HCT116 (cell line): ENCODE measurements around the gene NCAPD3. TPM values are rescaled to one million over a fixed set of nuclear protein-coding genes. Genes with fewer than 3 reads are reported as not detected.
A peak's percentile ranks its signal among the peaks of the same experiment; 100 is the strongest.

ENCODE experiments used
- ATAC-seq: fragments of 200-7000 bp; cut with Tn5 transposase; 2 replicates; pipeline ENCODE4 v1.9.1; 2020; ENCODE audit warnings: mild to moderate bottlenecking, moderate library complexity
- BruUV-seq: library from RNA; stranded (reverse); fragments of 400-500 nt; replicated peaks from 2 replicates; lab custom pipeline; 2021; lab: Mats Ljungman, UMichigan
- CTCF ChIA-PET: fragments of 300-600 bp; sonication (Branson Sonifier 250); formaldehyde crosslinking; loops from one replicate; lab custom pipeline; 2021; ENCODE audit warnings: antibody characterized with exemption; lab: Charles Lee
- POLR2A ChIA-PET: fragments of 300-600, 350-600 bp; sonication (Branson Sonifier 250); formaldehyde crosslinking; loops from one replicate; lab custom pipeline; 2021; ENCODE audit warnings: antibody characterized with exemption; lab: Charles Lee
- RAD21 ChIA-PET, 2 experiments: fragments of 300-600 bp; sonication (Branson Sonifier 250); formaldehyde crosslinking; loops; one replicate each; lab custom pipeline; 2023; ENCODE audit warnings: low total read pairs in 2 of 2; ENCODE audit not compliant: uncharacterized antibody in 2 of 2, unreplicated experiment in 2 of 2, low non-redundant PET in 1 of 2; lab: Charles Lee
- DNase-seq: peaks from one replicate; pipeline ENCODE4 v3.0.0-alpha.2; 2010; ENCODE audit warnings: low read depth, low spot score
- H2AFZ ChIP-seq: fragments of 200-600 bp; shearing (Covaris generic), sonication (generic); 2 replicates; pipeline ENCODE4 v1.6.1; 2017; ENCODE audit warnings: low read depth, mixed run types, mixed read lengths, antibody characterized with exemption, low read length; ENCODE audit not compliant: poor library complexity, severe bottlenecking
- H3K27ac ChIP-seq: 2 replicates; pipeline ENCODE4 v1.5.1; 2012; ENCODE audit warnings: low read depth, low read length
- H3K27me3 ChIP-seq: fragments of 200-600 bp; sonication (generic); 2 replicates; pipeline ENCODE4 v1.6.1; 2016; ENCODE audit warnings: mixed run types, low read length, mixed read lengths; ENCODE audit not compliant: insufficient read depth
- H3K36me3 ChIP-seq, 2 experiments: fragments of 200-500 bp in 1 of 2; fragments of 200-600 bp in 1 of 2; sonication (Bioruptor generic) in 1 of 2; sonication (generic) in 1 of 2; 2 replicates each; pipeline versions ENCODE4 v1.5.1 to v1.6.1; 2014 to 2016; ENCODE audit warnings: low read length in 2 of 2, inconsistent platforms in 1 of 2, mixed read lengths in 1 of 2, mixed run types in 1 of 2; ENCODE audit not compliant: insufficient read depth in 2 of 2, control insufficient read depth in 1 of 2
- H3K4me1 ChIP-seq, 2 experiments: fragments of 200-600 bp in 1 of 2; sonication (generic) in 1 of 2; 2 replicates each; pipeline versions ENCODE4 v1.5.1 to v1.6.1; 2012 to 2017; ENCODE audit warnings: low read length in 2 of 2, inconsistent platforms in 1 of 2, mild to moderate bottlenecking in 1 of 2, mixed read lengths in 1 of 2, mixed run types in 1 of 2, moderate library complexity in 1 of 2; ENCODE audit not compliant: insufficient read depth in 2 of 2, control insufficient read depth in 1 of 2
- H3K4me2 ChIP-seq: fragments of 200-600 bp; sonication (generic); 2 replicates; pipeline ENCODE4 v1.6.1; 2017; ENCODE audit warnings: mixed run types, low read length, mixed read lengths
- H3K4me3 ChIP-seq, 2 experiments: fragments of 200-600 bp in 1 of 2; sonication (generic) in 1 of 2; replicated peaks in 1 of 2; 2 replicates each; pipeline ENCODE4 v1.5.1; 2011 to 2016; ENCODE audit warnings: low read length in 2 of 2, control low read depth in 1 of 2, low read depth in 1 of 2, mild to moderate bottlenecking in 1 of 2, mixed read lengths in 1 of 2, mixed run types in 1 of 2
- H3K79me2 ChIP-seq: fragments of 200-600 bp; sonication (generic); 2 replicates; pipeline ENCODE4 v1.6.1; 2017; ENCODE audit warnings: mild to moderate bottlenecking, mixed run types, low read length, moderate library complexity, mixed read lengths; ENCODE audit not compliant: insufficient read depth
- H3K9ac ChIP-seq: fragments of 200-600 bp; sonication (generic); 2 replicates; pipeline ENCODE4 v1.6.1; 2016; ENCODE audit warnings: low read length, mixed read lengths
- H3K9me2 ChIP-seq: fragments of 200-600 bp; sonication (generic), shearing (Covaris generic); 2 replicates; pipeline ENCODE4 v1.6.1; 2017; ENCODE audit warnings: mixed run types, mild to moderate bottlenecking, moderate library complexity; ENCODE audit not compliant: insufficient read depth
- H3K9me3 ChIP-seq, 2 experiments: fragments of 200-500 bp in 1 of 2; fragments of 200-600 bp in 1 of 2; sonication (Bioruptor generic) in 1 of 2; sonication (generic) in 1 of 2; 2 replicates each; pipeline ENCODE4 v1.6.1; 2014 to 2017; ENCODE audit warnings: low read length in 2 of 2, mixed read lengths in 2 of 2, inconsistent platforms in 1 of 2, low read depth in 1 of 2, mild to moderate bottlenecking in 1 of 2, mixed run types in 1 of 2, moderate library complexity in 1 of 2; ENCODE audit not compliant: control insufficient read depth in 1 of 2, insufficient read depth in 1 of 2
- H4K20me1 ChIP-seq: fragments of 200-600 bp; sonication (generic), shearing (Covaris generic); 2 replicates; pipeline ENCODE4 v1.6.1; 2017; ENCODE audit warnings: mixed run types, mild to moderate bottlenecking, moderate library complexity; ENCODE audit not compliant: insufficient read depth
- CTCF ChIP-seq, 3 experiments: fragments of 200-600 bp in 1 of 3; sonication (generic) in 1 of 3; IDR thresholded peaks in 2 of 3; conservative IDR thresholded peaks in 1 of 3; 2 replicates each; pipeline ENCODE4 v1.5.1; 2012 to 2017; ENCODE audit warnings: low read depth in 2 of 3, low read length in 2 of 3, antibody characterized with exemption in 1 of 3, borderline replicate concordance in 1 of 3, control low read depth in 1 of 3, mild to moderate bottlenecking in 1 of 3, mixed read lengths in 1 of 3, mixed run types in 1 of 3, moderate library complexity in 1 of 3; ENCODE audit not compliant: insufficient read depth in 1 of 3
- POLR2AphosphoS5 ChIP-seq: IDR thresholded peaks from 2 replicates; pipeline ENCODE4 v1.6.1; 2011; ENCODE audit warnings: mild to moderate bottlenecking, low read depth, low read length, moderate library complexity
- RAD21 ChIP-seq: IDR thresholded peaks from 2 replicates; pipeline ENCODE4 v1.6.1; 2012; ENCODE audit warnings: low read depth, mild to moderate bottlenecking
- SP1 ChIP-seq: IDR thresholded peaks from 2 replicates; pipeline ENCODE4 v1.6.1; 2012; ENCODE audit warnings: low read depth
- ZNF274 ChIP-seq: fragments of 200-500 bp; sonication (Bioruptor generic); IDR thresholded peaks from 2 replicates; pipeline ENCODE4 v1.6.1; 2014; ENCODE audit warnings: mild to moderate bottlenecking, low read depth, low read length, inconsistent platforms
- intact Hi-C: fragments of 100-400 bp; cut with micrococcal nuclease; formaldehyde crosslinking; loops from 2 replicates; pipeline ENCODE4 v1.10.0; 2022
- total RNA-seq: library from RNA; stranded (reverse); gene quantifications from one replicate; pipeline ENCODE4 v1.2.1, GENCODE V29; 2021; ENCODE audit not compliant: unreplicated experiment

Gene NCAPD3
- total RNA-seq, 1 experiment from 2014 or later = 71.0 TPM

- Histone ChIP-seq H3K9me3 (no peaks in the 10 kb centered on the region), H3K9me2 (no peaks in the 10 kb centered on the region), H3K9ac (no peak overlapping the region), H3K27ac (no peak overlapping the region), H3K4me1 (no peaks in the 10 kb centered on the region), H3K36me3 (peaks cover 4% of the 10 kb centered on the region in 2 experiments; a peak in 2 of 4 replicates), H3K4me3 (no peak overlapping the region), H2AFZ (no peak overlapping the region), H3K79me2 (no peaks in the 10 kb centered on the region), H3K4me2 (no peak overlapping the region), H3K27me3 (no peaks in the 10 kb centered on the region), H4K20me1 (no peaks in the 10 kb centered on the region)
- intact Hi-C loops = no loop called here
- ChIA-PET POLR2A (no interaction called here), CTCF (no interaction called here), RAD21 (no interaction called here)
- TF ChIP-seq POLR2AphosphoS5 (no peak), SP1 (no peak)
- DNase-seq = no peak
- ATAC-seq = no peak
- BruUV-seq = no TSS peak
Observed at GRCh38 chr11:134264966-134265764, 41.4 kb upstream of the NCAPD3 start.

GRCh38 chr11:134261626-134262488, 38.1 kb upstream of the NCAPD3 start:
- no peaks in the 10 kb centered on the region for H3K27me3 ChIP-seq
- ChIA-PET POLR2A (no interaction called here), CTCF (interaction anchor here (0.7 to 1.0 kb wide), 2 partner anchors 8 to 11 kb away, joined by 3 read pairs; partner anchors contain the start of genes ACAD8 and THYN1), RAD21 (no interaction called here)
- H3K79me2 ChIP-seq = no peaks in the 10 kb centered on the region
- H3K4me1 ChIP-seq = no peaks in the 10 kb centered on the region
- peak; percentile 6 for DNase-seq
- H2AFZ ChIP-seq = no peak overlapping the region
- TF ChIP-seq RAD21 (peak; percentile 57), ZNF274 (no peak), CTCF (IDR thresholded peaks at IDR 0.05 in 2 of 3, conservative IDR thresholded peaks at IDR 0.05 in 1 of 3; ENCODE audit: borderline replicate concordance in 1 of 3, insufficient read depth in 1 of 3, low read depth in 2 of 3, low read length in 2 of 3) (peak; percentile 26 to 76 (median 70); a peak in 5 of 6 replicates)
- no peak overlapping the region for H3K9ac ChIP-seq
- peak; percentile 90 for ATAC-seq
- H3K4me2 ChIP-seq = no peak overlapping the region
- intact Hi-C loops = no loop called here
- peaks cover 4 to 8% of the 10 kb centered on the region in 2 experiments; a peak in 3 of 4 replicates for H3K36me3 ChIP-seq
- BruUV-seq = no TSS peak
- H4K20me1 ChIP-seq = no peaks in the 10 kb centered on the region
- no peak overlapping the region for H3K27ac ChIP-seq
- no peak overlapping the region for H3K4me3 ChIP-seq
- no peaks in the 10 kb centered on the region for H3K9me3 ChIP-seq
- no peaks in the 10 kb centered on the region for H3K9me2 ChIP-seq
